ENCODE measurements around the gene TNFRSF1B.

TNFRSF1B gene

DNA sequence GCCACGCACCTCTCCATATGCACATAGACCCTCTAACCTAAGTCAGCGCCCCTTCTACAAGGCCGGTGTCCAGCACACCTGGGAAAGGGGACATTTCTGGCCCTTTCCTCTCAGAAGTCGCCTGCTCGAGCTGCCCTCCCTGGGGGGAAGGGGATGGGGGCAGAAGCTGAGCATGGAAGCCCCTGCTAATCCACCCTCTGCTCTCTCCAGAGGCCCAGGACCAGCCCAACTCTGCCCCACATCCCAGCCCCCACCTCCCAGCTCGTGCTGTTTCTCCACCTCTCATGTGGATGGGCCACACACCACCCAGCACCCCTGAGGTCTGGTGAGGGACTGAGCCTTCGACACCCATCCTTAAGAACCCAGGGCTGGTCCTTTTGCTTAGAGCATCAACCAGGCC is 14.8 kb downstream of the TNFRSF1B start (continued):
- no peak for TF ChIP-seq ZNF48 (tag by site-specific recombination; IDR thresholded peaks at IDR 0.05)
- TF ChIP-seq SP7 (tag by site-specific recombination; IDR thresholded peaks at IDR 0.05) = no peak
- TF ChIP-seq, protein P1, sequence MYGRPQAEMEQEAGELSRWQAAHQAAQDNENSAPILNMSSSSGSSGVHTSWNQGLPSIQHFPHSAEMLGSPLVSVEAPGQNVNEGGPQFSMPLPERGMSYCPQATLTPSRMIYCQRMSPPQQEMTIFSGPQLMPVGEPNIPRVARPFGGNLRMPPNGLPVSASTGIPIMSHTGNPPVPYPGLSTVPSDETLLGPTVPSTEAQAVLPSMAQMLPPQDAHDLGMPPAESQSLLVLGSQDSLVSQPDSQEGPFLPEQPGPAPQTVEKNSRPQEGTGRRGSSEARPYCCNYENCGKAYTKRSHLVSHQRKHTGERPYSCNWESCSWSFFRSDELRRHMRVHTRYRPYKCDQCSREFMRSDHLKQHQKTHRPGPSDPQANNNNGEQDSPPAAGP (tag by site-specific recombination; IDR thresholded peaks at IDR 0.05) = no peak

DNA sequence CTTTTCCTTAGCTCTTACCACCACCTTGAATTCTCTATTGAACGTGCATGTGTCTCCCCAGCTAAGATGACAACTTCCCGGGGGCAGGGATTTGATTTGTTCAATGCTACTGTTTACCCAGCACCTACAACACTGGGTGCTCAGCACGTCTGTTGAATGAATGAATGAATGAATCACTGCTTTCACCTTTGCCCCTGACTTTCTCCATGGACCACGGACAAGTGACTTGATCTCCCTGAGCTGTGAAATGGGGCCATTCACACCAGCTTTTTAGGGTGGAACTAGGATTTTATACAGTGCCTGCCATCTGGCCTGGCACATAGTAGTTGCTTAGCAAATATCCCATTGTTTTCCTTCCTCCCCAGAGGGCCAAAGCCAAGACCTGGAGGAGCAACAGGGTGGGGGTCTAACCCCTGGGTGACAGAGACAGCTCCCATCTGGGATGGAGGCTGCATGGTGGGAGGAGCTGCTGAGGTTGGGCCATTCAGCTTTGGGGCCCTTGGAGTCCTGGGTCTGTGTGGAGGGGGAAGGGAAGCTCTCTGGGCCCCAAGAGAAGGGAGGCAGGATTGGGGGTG is 15.7 kb downstream of the TNFRSF1B start:
- CTCF ChIA-PET = interaction anchor here (0.6 to 1.4 kb wide), 5 partner anchors 14 to 64 kb away, joined by 3 to 6 read pairs (median 3); no protein-coding TSS in a partner anchor

More for the DNA sequence above, 15.7 kb downstream of the TNFRSF1B start:
- Histone ChIP-seq H3K9me3 (ENCODE audit: control insufficient read depth, insufficient read depth, low read depth, low read length) (no peaks in the 10 kb centered on the region), H3K27ac (ENCODE audit: extremely low read depth, low read depth, low read length) (no peak overlapping the region), H3K36me3 (ENCODE audit: control insufficient read depth in 2 of 2, insufficient read depth in 1 of 2, low read length in 2 of 2) (no peaks in the 10 kb centered on the region), H3K4me1 (ENCODE audit: control insufficient read depth, insufficient read depth, low read length) (no peaks in the 10 kb centered on the region), H3K4me3 (ENCODE audit: low read depth, low read length) (no peak overlapping the region)
- POLR2A ChIA-PET = interaction anchor here (1.3 kb wide), 1 partner anchor 21 kb away, joined by 5 read pairs; no protein-coding TSS in a partner anchor
- no peak for TF ChIP-seq ZNF670 (tag by site-specific recombination; IDR thresholded peaks at IDR 0.05; ENCODE audit: low read depth)
- TF ChIP-seq ZEB2 (tag by site-specific recombination; IDR thresholded peaks at IDR 0.05) = no peak
- no peak for TF ChIP-seq ZNF530 (tag by site-specific recombination; IDR thresholded peaks at IDR 0.05; ENCODE audit: low read depth)
- TF ChIP-seq SCRT2 (tag by site-specific recombination; IDR thresholded peaks at IDR 0.05) = 0 out of 2 replicates have a peak, but pooled peaks have one; percentile 23
- no peak for TF ChIP-seq ZNF585B (tag by site-specific recombination; IDR thresholded peaks at IDR 0.05)
- TF ChIP-seq ZNF768 (tag by site-specific recombination; IDR thresholded peaks at IDR 0.05) = no peak
- no peak for TF ChIP-seq RBAK (tag by site-specific recombination; IDR thresholded peaks at IDR 0.05)
- no peak for TF ChIP-seq GLIS1 (tag by site-specific recombination; IDR thresholded peaks at IDR 0.05)
- peak; percentile 85 for TF ChIP-seq ZNF664 (tag by site-specific recombination; IDR thresholded peaks at IDR 0.05)
- TF ChIP-seq ZNF24 (tag by site-specific recombination; IDR thresholded peaks at IDR 0.05) = 0 out of 2 replicates have a peak, but pooled peaks have one; percentile 20
- no peak for TF ChIP-seq ZNF624 (tag by site-specific recombination; IDR thresholded peaks at IDR 0.05)
- TF ChIP-seq BCL11B (tag by site-specific recombination; IDR thresholded peaks at IDR 0.05; ENCODE audit: low read depth) = no peak
- no peak for TF ChIP-seq ZNF324 (tag by site-specific recombination; IDR thresholded peaks at IDR 0.05)
- TF ChIP-seq BCL11A (tag by site-specific recombination; IDR thresholded peaks at IDR 0.05; ENCODE audit: low read depth) = no peak
- no peak for TF ChIP-seq MZF1 (tag by site-specific recombination; IDR thresholded peaks at IDR 0.05; ENCODE audit: borderline replicate concordance)
- TF ChIP-seq, protein P2, sequence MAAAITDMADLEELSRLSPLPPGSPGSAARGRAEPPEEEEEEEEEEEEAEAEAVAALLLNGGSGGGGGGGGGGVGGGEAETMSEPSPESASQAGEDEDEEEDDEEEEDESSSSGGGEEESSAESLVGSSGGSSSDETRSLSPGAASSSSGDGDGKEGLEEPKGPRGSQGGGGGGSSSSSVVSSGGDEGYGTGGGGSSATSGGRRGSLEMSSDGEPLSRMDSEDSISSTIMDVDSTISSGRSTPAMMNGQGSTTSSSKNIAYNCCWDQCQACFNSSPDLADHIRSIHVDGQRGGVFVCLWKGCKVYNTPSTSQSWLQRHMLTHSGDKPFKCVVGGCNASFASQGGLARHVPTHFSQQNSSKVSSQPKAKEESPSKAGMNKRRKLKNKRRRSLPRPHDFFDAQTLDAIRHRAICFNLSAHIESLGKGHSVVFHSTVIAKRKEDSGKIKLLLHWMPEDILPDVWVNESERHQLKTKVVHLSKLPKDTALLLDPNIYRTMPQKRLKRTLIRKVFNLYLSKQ (tag by site-specific recombination; IDR thresholded peaks at IDR 0.05; ENCODE audit: borderline replicate concordance) = no peak
- TF ChIP-seq, protein P3, sequence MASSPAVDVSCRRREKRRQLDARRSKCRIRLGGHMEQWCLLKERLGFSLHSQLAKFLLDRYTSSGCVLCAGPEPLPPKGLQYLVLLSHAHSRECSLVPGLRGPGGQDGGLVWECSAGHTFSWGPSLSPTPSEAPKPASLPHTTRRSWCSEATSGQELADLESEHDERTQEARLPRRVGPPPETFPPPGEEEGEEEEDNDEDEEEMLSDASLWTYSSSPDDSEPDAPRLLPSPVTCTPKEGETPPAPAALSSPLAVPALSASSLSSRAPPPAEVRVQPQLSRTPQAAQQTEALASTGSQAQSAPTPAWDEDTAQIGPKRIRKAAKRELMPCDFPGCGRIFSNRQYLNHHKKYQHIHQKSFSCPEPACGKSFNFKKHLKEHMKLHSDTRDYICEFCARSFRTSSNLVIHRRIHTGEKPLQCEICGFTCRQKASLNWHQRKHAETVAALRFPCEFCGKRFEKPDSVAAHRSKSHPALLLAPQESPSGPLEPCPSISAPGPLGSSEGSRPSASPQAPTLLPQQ (tag by site-specific recombination; IDR thresholded peaks at IDR 0.05) = no peak
- TF ChIP-seq, protein P4, sequence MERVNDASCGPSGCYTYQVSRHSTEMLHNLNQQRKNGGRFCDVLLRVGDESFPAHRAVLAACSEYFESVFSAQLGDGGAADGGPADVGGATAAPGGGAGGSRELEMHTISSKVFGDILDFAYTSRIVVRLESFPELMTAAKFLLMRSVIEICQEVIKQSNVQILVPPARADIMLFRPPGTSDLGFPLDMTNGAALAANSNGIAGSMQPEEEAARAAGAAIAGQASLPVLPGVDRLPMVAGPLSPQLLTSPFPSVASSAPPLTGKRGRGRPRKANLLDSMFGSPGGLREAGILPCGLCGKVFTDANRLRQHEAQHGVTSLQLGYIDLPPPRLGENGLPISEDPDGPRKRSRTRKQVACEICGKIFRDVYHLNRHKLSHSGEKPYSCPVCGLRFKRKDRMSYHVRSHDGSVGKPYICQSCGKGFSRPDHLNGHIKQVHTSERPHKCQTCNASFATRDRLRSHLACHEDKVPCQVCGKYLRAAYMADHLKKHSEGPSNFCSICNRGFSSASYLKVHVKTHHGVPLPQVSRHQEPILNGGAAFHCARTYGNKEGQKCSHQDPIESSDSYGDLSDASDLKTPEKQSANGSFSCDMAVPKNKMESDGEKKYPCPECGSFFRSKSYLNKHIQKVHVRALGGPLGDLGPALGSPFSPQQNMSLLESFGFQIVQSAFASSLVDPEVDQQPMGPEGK (tag by site-specific recombination; IDR thresholded peaks at IDR 0.05) = no peak
- TF ChIP-seq ZNF777 (tag by site-specific recombination; IDR thresholded peaks at IDR 0.05; ENCODE audit: borderline replicate concordance) = no peak
- TF ChIP-seq SP2 (tag by site-specific recombination; IDR thresholded peaks at IDR 0.05) = no peak
- TF ChIP-seq, protein P5, sequence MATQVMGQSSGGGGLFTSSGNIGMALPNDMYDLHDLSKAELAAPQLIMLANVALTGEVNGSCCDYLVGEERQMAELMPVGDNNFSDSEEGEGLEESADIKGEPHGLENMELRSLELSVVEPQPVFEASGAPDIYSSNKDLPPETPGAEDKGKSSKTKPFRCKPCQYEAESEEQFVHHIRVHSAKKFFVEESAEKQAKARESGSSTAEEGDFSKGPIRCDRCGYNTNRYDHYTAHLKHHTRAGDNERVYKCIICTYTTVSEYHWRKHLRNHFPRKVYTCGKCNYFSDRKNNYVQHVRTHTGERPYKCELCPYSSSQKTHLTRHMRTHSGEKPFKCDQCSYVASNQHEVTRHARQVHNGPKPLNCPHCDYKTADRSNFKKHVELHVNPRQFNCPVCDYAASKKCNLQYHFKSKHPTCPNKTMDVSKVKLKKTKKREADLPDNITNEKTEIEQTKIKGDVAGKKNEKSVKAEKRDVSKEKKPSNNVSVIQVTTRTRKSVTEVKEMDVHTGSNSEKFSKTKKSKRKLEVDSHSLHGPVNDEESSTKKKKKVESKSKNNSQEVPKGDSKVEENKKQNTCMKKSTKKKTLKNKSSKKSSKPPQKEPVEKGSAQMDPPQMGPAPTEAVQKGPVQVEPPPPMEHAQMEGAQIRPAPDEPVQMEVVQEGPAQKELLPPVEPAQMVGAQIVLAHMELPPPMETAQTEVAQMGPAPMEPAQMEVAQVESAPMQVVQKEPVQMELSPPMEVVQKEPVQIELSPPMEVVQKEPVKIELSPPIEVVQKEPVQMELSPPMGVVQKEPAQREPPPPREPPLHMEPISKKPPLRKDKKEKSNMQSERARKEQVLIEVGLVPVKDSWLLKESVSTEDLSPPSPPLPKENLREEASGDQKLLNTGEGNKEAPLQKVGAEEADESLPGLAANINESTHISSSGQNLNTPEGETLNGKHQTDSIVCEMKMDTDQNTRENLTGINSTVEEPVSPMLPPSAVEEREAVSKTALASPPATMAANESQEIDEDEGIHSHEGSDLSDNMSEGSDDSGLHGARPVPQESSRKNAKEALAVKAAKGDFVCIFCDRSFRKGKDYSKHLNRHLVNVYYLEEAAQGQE (tag by site-specific recombination; IDR thresholded peaks at IDR 0.05) = no peak

All from HEK293 (cell line).